Measurements from ENCODE around the gene NCKAP5.

The NCKAP5 gene

GRCh38 chr2:133517876-133518275, 50.4 kb downstream of the NCKAP5 start:
- TF ChIP-seq SIN3A (IDR thresholded peaks at IDR 0.05; ENCODE audit: borderline replicate concordance, insufficient read depth, low read length) (no peak), TAF1 (IDR thresholded peaks at IDR 0.05; ENCODE audit: borderline replicate concordance, insufficient read depth, low read length) (no peak)

GRCh38 chr2:133516405-133517026, 51.7 kb downstream of the NCKAP5 start:
- no peak for TF ChIP-seq POLR2AphosphoS5 (IDR thresholded peaks at IDR 0.05; ENCODE audit: low read depth, low read length)
- TF ChIP-seq SIN3A (IDR thresholded peaks at IDR 0.05; ENCODE audit: borderline replicate concordance, insufficient read depth, low read length), result no peak
- TF ChIP-seq TAF1 (IDR thresholded peaks at IDR 0.05; ENCODE audit: borderline replicate concordance, insufficient read depth, low read length), result no peak
- TF ChIP-seq REST (IDR thresholded peaks at IDR 0.05; ENCODE audit: insufficient read depth in 1 of 2, low read depth in 2 of 2, low read length in 2 of 2), result no peak
- no peak for TF ChIP-seq FOXP2 (optimal IDR thresholded peaks at IDR 0.05; ENCODE audit: borderline replicate concordance, extremely low read depth, extremely low read length, insufficient read depth)

GRCh38 chr2:133515271-133515670, 53.0 kb downstream of the NCKAP5 start:
- no peak for TF ChIP-seq REST (IDR thresholded peaks at IDR 0.05; ENCODE audit: insufficient read depth in 1 of 2, low read depth in 2 of 2, low read length in 2 of 2)
- no peak for TF ChIP-seq TAF1 (IDR thresholded peaks at IDR 0.05; ENCODE audit: borderline replicate concordance, insufficient read depth, low read length)
- TF ChIP-seq FOXP2 (optimal IDR thresholded peaks at IDR 0.05; ENCODE audit: borderline replicate concordance, extremely low read depth, extremely low read length, insufficient read depth), result no peak
- TF ChIP-seq POLR2AphosphoS5 (IDR thresholded peaks at IDR 0.05; ENCODE audit: low read depth, low read length), result no peak

GRCh38 chr2:133513893-133514292, 54.4 kb downstream of the NCKAP5 start:
- TF ChIP-seq POLR2AphosphoS5 (IDR thresholded peaks at IDR 0.05; ENCODE audit: low read depth, low read length) (no peak), REST (IDR thresholded peaks at IDR 0.05; ENCODE audit: insufficient read depth in 1 of 2, low read depth in 2 of 2, low read length in 2 of 2) (no peak), TAF1 (IDR thresholded peaks at IDR 0.05; ENCODE audit: borderline replicate concordance, insufficient read depth, low read length) (no peak)

GRCh38 chr2:133512121-133512520, 56.1 kb downstream of the NCKAP5 start:
- TF ChIP-seq FOXP2 (optimal IDR thresholded peaks at IDR 0.05; ENCODE audit: borderline replicate concordance, extremely low read depth, extremely low read length, insufficient read depth) (no peak), REST (IDR thresholded peaks at IDR 0.05; ENCODE audit: insufficient read depth in 1 of 2, low read depth in 2 of 2, low read length in 2 of 2) (no peak), SIN3A (IDR thresholded peaks at IDR 0.05; ENCODE audit: borderline replicate concordance, insufficient read depth, low read length) (no peak), TAF1 (IDR thresholded peaks at IDR 0.05; ENCODE audit: borderline replicate concordance, insufficient read depth, low read length) (no peak), POLR2AphosphoS5 (IDR thresholded peaks at IDR 0.05; ENCODE audit: low read depth, low read length) (no peak)

Data from PFSK-1 (cell line).